GM20000 (cell line): ENCODE results near the gene NEURL2.
A peak's percentile ranks its signal among the peaks of the same experiment; 100 is the strongest.

Experiments
- DNase-seq: peaks from one replicate; pipeline ENCODE4 v3.0.0; 2012; ENCODE audit warnings: low spot score
- TF ChIP-seq, protein P1 (sequence below): IDR thresholded peaks from 2 replicates; pipeline ENCODE4 v1.5.1; 2012; ENCODE audit warnings: mild to moderate bottlenecking, control low read depth; ENCODE audit errors: extremely low read depth, missing control alignments

The NEURL2 gene

DNA sequence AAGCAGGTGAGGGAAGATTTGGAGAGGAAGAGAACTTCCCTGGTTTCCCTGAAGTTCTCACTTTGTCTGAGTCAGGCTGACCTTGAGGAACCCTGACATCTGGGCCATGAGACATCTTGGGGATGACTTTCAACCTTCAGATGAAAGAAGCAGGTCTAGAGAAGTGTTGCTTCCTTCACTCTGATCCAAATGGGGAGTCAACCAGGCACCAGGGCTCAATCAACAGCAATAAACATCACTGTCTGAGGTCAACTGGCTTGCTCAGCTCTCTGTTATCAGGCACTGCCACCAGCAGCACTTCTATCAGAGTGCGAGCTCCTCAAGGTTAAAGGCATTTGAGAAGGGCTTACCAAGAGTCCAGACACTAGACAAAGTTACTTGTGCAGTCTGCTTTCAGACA, 40.1 kb downstream of the NEURL2 start:
- TF ChIP-seq, protein P1, sequence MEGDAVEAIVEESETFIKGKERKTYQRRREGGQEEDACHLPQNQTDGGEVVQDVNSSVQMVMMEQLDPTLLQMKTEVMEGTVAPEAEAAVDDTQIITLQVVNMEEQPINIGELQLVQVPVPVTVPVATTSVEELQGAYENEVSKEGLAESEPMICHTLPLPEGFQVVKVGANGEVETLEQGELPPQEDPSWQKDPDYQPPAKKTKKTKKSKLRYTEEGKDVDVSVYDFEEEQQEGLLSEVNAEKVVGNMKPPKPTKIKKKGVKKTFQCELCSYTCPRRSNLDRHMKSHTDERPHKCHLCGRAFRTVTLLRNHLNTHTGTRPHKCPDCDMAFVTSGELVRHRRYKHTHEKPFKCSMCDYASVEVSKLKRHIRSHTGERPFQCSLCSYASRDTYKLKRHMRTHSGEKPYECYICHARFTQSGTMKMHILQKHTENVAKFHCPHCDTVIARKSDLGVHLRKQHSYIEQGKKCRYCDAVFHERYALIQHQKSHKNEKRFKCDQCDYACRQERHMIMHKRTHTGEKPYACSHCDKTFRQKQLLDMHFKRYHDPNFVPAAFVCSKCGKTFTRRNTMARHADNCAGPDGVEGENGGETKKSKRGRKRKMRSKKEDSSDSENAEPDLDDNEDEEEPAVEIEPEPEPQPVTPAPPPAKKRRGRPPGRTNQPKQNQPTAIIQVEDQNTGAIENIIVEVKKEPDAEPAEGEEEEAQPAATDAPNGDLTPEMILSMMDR = no peak
- DNase-seq = no peak

DNA sequence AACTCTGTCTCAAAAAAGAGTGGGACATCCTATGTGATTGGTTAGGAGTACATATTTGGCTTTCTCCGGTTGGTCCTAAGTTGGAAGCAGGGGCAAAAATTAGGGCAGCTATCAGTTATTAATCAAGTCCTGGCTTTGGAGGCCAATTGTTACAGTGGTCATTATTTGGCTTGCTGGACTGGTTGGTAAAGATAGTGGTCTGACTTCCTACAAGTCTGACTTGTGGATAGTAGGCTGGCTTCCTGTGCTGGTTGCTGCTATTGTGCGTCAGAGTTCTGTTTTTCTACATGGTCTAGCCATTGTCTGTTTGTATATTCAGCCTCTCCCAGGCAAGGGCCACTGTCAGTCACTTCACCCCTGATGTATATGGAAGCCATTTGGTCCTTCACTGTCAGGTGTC, 40.8 kb downstream of the NEURL2 start:
- no peak for DNase-seq
- TF ChIP-seq, protein P1 = no peak

DNA sequence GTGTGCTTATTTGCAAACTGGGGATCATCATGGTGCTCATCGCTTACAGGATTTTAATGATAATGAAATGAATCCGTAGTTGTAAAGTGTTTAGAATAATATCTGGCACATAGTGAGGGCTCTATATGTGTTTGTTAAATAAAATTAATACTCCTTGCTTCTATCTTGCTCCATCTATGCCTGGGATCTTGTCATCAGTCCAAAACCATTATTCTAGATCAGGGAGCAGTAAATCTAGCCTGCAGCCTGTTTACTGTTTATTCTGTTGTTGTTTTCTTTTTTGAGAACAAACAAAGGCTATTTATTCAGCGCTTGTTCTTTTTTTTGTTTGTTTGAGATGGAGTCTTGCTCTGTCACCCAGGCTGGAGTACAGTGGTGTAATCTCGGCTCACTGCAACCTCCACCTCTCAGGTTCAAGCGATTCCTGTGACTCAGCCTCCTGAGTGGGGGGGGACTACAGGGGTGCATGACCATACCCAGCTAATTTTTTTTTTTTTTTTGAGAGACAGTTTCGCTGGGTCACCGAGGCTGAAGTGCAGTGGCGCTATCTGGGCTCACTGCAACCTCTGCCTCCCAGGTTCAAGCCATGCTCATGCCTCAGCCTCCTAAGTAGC, 41.9 kb downstream of the NEURL2 start:
- DNase-seq = no peak
- TF ChIP-seq, protein P1 = no peak

DNA sequence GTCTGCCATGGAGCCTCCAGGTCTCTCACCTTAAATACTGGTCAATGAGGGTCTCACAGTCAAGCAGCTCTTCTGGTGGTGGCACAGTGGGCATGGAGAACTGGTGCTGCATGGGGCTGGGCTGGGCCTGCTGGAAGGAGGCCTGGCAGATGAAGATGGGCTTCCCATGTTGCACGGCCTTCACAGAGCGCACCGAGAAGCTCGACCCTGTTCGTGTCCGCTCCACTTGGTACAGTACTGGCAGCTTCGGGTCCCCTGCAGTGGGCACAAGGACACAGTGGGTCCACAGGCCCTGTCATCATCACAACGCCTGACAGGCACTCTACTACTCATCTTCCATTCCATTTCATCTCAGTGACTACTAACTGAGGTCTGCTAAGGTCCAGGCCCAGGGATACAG, 42.6 kb downstream of the NEURL2 start:
- TF ChIP-seq, protein P1 = no peak
- no peak for DNase-seq

DNA sequence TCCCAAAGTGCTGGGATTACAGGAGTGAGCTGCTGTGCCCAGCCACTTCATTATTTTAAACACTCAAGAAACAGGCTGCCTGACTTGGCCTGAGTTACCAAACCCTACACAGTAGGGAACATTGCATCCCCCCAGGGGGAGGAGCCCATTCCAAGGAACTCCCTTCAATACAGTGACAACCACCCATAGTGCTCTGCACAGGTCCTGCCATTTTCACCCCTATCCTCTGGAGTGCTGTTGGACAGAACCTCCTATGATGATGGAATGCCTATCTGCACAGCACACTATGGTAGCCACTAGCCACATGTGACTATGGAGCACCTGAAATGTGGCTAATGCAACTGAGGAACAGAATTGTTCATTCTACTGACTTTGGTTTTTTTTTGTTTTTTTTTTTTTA, 45.6 kb downstream of the NEURL2 start:
- TF ChIP-seq, protein P1 = no peak
- DNase-seq = no peak

DNA sequence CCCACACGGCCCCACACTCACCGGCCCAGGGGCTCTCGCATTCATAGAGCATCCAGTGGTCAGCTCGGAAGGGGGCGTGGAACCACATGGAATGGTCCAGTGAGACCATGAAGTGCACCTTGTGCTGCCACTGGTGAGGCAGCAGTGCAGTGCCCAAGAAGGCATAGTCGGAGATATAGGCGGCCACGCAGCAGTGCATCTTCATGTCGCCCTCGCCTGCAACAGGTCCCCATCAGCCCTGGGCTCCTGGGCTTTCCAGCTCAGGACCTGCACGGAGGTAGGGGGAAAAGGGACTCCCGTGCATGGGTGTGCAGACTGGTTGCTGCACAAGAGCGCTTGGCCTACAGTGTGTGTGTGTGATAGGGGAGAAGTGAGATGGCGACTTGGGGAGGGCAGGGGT, 47.5 kb downstream of the NEURL2 start:
- no peak for DNase-seq
- TF ChIP-seq, protein P1 = no peak

DNA sequence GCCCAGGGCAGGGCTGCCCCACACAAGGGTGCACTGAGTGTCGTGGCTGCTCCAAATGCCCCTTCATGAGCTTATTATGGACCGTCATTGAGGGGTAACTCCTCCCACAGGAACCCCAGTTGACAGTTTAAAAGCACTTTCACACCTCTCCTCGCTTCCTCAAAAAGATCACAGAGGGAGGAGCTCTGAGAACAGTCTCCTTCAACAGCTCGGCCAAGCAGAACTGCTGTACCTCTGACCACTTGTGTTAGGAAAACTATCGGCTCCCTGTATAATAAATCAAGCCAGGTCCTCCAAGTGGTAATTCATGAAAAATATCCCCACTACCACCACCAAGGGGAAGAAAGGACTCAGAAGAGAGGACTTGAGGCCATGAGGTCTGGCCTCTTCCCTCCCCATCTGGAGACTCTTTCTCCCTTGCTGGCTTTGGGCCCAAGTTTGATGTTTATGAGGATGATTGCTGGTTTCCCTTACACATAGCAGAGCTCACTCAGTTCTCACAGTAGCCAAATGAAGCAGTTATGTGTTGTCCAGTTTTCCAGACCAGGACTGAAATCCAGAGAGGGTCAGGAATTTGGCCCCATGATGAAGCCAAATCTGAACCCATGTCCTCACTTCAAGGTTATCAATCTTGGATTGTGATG, 48.7 kb downstream of the NEURL2 start:
- TF ChIP-seq, protein P1 = no peak
- peak; percentile 79 for DNase-seq
